OCI-LY3 (cell line): ENCODE measurements around the gene RPP40.

Experiments
- CTCF ChIP-seq: fragments of 200-600, 300-600 bp; sonication (generic); IDR thresholded peaks from 2 replicates; pipeline ENCODE4 v1.5.1; 2014; ENCODE audit warnings: antibody characterized with exemption, low read length, low read depth
- EZH2phosphoT487 ChIP-seq: fragments of 200-600 bp; shearing (Covaris generic); IDR thresholded peaks from 2 replicates; pipeline ENCODE4 v1.6.1; 2018; ENCODE audit warnings: antibody characterized with exemption, mixed run types, low read depth

- TF ChIP-seq CTCF: no peak
- no peak for TF ChIP-seq EZH2phosphoT487
These were observed 22.1 kb downstream of the RPP40 start for GRCh38 chr6:4981761-4982160.
